CD4-positive, alpha-beta T cell treated with Interleukin-6 at 100 ng/mL for 8 hours (primary cell): ENCODE measurements around the gene IL10RB.

Source experiments
- DNase-seq: peaks from one replicate; pipeline ENCODE4 v3.0.0-alpha.2; 2020; ENCODE audit warnings: mixed read lengths, low spot score

IL10RB gene

GRCh38 chr21:33332143-33332542 lies 66.0 kb downstream of the IL10RB start:
- DNase-seq, result peak; percentile 7

DNA sequence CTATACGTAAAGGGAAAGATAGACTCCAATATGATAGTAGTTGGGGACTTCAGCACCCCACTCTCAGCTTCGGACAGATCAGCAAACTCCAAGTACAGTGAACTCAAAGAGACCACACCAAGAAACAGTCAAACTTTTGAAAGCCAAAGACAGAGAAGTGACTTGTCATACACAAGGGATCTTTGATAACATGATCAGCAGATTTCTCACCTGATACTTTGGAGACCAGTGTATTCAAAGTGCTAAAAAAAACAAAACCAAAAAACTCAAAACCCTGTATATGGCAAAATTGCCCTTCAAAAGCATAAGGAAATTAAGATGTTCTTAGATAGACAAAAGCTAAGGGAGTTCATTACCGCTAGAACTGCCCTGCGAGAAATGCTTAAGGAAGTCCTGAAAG lies 68.0 kb downstream of the IL10RB start:
- DNase-seq, result no peak

GRCh38 chr21:33334824-33335223 lies 68.7 kb downstream of the IL10RB start:
- DNase-seq, result no peak

- no peak for DNase-seq
Observed at GRCh38 chr21:33339135-33339534, 73.0 kb downstream of the IL10RB start.

GRCh38 chr21:33339918-33340317 lies 73.8 kb downstream of the IL10RB start:
- DNase-seq, result no peak

DNA sequence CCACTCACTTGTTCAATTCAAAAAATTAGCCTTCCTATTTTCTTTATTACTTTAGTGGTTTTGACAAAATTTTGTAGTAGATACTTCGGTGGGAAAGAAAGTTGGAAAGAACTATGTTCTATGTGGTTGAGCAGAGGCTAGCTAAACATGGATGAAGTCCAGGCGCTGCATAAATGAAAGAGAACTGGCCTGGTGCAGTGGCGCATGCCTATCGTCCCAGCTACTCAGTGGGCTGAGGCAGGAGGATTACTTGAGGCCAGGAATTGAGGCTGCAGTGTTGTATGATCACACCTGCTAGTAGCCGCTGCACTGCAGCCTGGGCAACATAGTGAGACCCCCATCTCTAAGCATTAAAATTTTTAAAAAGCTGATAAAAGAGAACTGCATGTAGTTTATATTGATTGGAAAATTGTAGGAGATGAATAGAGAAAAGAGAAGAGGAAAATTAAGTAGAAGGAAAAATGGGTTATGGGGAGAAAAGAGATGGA lies 79.6 kb downstream of the IL10RB start:
- DNase-seq, result no peak
